GM12872 (cell line): ENCODE results near the gene ALOX15B.

Experiments used
- TF ChIP-seq, protein P1 (sequence below): IDR thresholded peaks from 3 replicates; pipeline ENCODE4 v1.5.1; 2011; ENCODE audit warnings: low read depth, mild to moderate bottlenecking, low read length, moderate library complexity; ENCODE audit not compliant: insufficient read depth

Gene ALOX15B

GRCh38 chr17:8062435-8062806 lies 23.6 kb downstream of the ALOX15B start:
- TF ChIP-seq, protein P1, sequence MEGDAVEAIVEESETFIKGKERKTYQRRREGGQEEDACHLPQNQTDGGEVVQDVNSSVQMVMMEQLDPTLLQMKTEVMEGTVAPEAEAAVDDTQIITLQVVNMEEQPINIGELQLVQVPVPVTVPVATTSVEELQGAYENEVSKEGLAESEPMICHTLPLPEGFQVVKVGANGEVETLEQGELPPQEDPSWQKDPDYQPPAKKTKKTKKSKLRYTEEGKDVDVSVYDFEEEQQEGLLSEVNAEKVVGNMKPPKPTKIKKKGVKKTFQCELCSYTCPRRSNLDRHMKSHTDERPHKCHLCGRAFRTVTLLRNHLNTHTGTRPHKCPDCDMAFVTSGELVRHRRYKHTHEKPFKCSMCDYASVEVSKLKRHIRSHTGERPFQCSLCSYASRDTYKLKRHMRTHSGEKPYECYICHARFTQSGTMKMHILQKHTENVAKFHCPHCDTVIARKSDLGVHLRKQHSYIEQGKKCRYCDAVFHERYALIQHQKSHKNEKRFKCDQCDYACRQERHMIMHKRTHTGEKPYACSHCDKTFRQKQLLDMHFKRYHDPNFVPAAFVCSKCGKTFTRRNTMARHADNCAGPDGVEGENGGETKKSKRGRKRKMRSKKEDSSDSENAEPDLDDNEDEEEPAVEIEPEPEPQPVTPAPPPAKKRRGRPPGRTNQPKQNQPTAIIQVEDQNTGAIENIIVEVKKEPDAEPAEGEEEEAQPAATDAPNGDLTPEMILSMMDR, result no peak

GRCh38 chr17:8062807-8063483 lies 24.1 kb downstream of the ALOX15B start:
- TF ChIP-seq, protein P1, result no peak

- TF ChIP-seq, protein P1, result no peak
These were observed 25.1 kb downstream of the ALOX15B start for GRCh38 chr17:8063761-8064534.

DNA sequence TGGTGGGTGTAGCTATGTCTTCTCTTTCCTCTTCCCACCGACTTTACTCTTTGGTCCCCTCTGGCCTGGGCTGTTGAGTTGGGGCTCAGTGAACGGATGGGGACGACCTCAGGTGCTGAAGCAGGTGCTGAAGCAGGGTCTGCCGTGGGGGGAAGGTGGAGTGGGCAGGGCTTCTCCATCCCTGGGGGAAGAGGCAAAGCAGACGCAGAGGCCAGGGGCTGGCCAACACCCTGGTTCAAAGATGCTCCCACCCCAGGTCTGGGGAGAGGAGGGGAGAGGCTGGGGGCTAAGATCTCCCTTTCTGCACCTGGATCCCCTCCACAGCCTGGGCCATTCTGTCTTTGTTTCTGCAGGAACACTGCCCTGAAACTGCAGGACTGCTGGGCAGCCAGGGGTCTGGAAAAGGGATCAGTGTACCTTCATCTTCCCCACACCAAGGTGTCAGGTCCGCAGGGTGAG lies 25.7 kb downstream of the ALOX15B start:
- TF ChIP-seq, protein P1, result no peak

DNA sequence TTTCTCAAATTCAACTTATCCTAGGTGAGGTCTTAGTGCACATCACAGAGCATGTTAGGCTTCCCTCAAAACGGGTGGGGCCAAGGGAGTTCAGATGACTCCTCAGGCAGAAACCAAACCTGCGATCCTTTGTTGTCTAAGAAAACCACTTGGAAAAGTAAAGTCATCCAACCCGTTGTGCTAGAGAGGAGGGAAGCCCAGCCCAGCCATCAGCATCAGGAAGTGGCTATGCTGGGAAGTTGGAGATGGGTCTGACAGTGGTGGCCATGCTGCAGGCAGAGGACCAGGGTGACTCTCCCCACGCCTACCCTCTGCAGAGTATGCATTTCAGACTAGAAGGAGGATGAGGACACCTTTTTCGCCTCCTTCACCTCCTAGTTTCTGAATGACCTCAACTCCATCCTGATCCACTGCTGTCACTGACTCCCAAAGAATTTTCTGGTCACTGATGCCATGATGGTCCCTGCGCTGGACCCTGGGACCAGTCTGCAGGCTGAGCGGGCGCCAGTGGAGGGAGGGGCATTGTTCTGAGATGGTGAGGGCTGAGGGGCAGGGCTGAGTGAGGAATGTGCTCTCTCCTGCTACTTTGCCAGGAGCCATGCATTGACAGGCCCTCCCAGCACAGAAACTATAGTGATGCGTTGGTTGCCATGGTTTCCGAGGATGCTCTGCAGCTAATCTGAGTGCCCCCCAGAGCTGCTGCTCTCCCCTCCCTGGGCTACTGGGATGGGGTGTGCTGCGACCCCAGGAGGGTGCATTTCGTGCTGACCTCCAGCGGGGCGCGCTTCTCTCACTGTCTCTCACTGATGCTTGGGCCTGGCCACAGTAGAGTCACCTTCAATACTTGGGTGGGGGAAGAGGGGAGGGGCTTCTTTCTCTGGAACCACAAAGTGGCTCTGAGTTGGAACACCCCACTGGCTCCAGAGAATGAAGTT lies 28.2 kb downstream of the ALOX15B start:
- TF ChIP-seq, protein P1, result no peak

- TF ChIP-seq, protein P1, result no peak
These were observed 28.9 kb downstream of the ALOX15B start for GRCh38 chr17:8067806-8068205.
